ENCODE data around the gene RAB17.

RAB17 gene

GRCh38 chr2:237575869-237576862 lies 14.4 kb downstream of the RAB17 start:
- DNase-seq: no peak

GRCh38 chr2:237574894-237575868 lies 15.4 kb downstream of the RAB17 start:
- no peak for DNase-seq

GRCh38 chr2:237574467-237574866 lies 16.1 kb downstream of the RAB17 start:
- no peak for DNase-seq

GRCh38 chr2:237573721-237574415 lies 16.7 kb downstream of the RAB17 start:
- DNase-seq: no peak

- DNase-seq: no peak
These were observed 17.8 kb downstream of the RAB17 start for GRCh38 chr2:237572742-237573101.

- peak; percentile 74 for DNase-seq
These were observed 18.4 kb downstream of the RAB17 start for GRCh38 chr2:237572021-237572741.

GRCh38 chr2:237571551-237571950 lies 19.0 kb downstream of the RAB17 start:
- DNase-seq: no peak

GRCh38 chr2:237570776-237571335 lies 19.7 kb downstream of the RAB17 start:
- no peak for DNase-seq

GRCh38 chr2:237569896-237570295 lies 20.6 kb downstream of the RAB17 start:
- no peak for DNase-seq

GRCh38 chr2:237569041-237569440 lies 21.5 kb downstream of the RAB17 start:
- DNase-seq: no peak

GRCh38 chr2:237568121-237568660 lies 22.3 kb downstream of the RAB17 start:
- DNase-seq: no peak

- no peak for DNase-seq
These were observed 23.1 kb downstream of the RAB17 start for GRCh38 chr2:237567276-237568029.

- DNase-seq: no peak
These were observed 23.9 kb downstream of the RAB17 start, which contains the start of gene PRLH for GRCh38 chr2:237566401-237567235. PRLH (plus strand) TSS chr2:237566574; CDS start chr2:237566574, 0 bp downstream.

- DNase-seq: no peak
These were observed 24.6 kb downstream of the RAB17 start for GRCh38 chr2:237565974-237566373.

GRCh38 chr2:237564526-237565131 lies 25.9 kb downstream of the RAB17 start:
- DNase-seq: no peak

- no peak for DNase-seq
These were observed 26.7 kb downstream of the RAB17 start for GRCh38 chr2:237563816-237564215.

GRCh38 chr2:237561221-237561620 lies 29.3 kb downstream of the RAB17 start:
- no peak for DNase-seq

- no peak for DNase-seq
These were observed 31.4 kb downstream of the RAB17 start for GRCh38 chr2:237558961-237559641.

- no peak for DNase-seq
These were observed 32.9 kb downstream of the RAB17 start for GRCh38 chr2:237557633-237558015.
